Neural cell (in vitro differentiated cells): ENCODE results near the gene ST3GAL5. TPM values are rescaled to one million over a fixed set of nuclear protein-coding genes. Genes with fewer than 3 reads are reported as not detected.

Experiments used
- H2AFZ ChIP-seq: fragments of 200-600, 300-800 bp; sonication (generic), shearing (Covaris generic); 2 replicates; pipeline ENCODE4 v1.6.0; 2014; ENCODE audit warnings: low read depth, mild to moderate bottlenecking, antibody characterized with exemption, low read length, moderate library complexity
- H3F3A ChIP-seq: fragments of 200-600 bp; shearing (Covaris generic); 2 replicates; pipeline ENCODE4 v1.6.1; 2016; ENCODE audit warnings: mild to moderate bottlenecking, moderate library complexity, mixed read lengths, antibody characterized with exemption, low read length; ENCODE audit not compliant: insufficient read depth, poor library complexity, severe bottlenecking
- H3K27ac ChIP-seq: fragments of 200-600, 300-800 bp; sonication (generic), shearing (Covaris generic); 2 replicates; pipeline ENCODE4 v1.5.1; 2014; ENCODE audit warnings: mild to moderate bottlenecking, low read length, moderate library complexity
- H3K27me3 ChIP-seq: fragments of 300-800, 200-600 bp; sonication (generic), shearing (Covaris generic); 2 replicates; pipeline ENCODE4 v1.6.0; 2014; ENCODE audit warnings: mild to moderate bottlenecking, low read depth, low read length, moderate library complexity; ENCODE audit not compliant: insufficient read depth
- H3K36me3 ChIP-seq: fragments of 300-800, 200-600 bp; sonication (generic), shearing (Covaris generic); 2 replicates; pipeline ENCODE4 v1.5.1; 2014; ENCODE audit warnings: mild to moderate bottlenecking, antibody characterized with exemption, low read length, moderate library complexity; ENCODE audit not compliant: insufficient read depth
- H3K4me2 ChIP-seq: fragments of 300-800, 200-600 bp; sonication (generic), shearing (Covaris generic); 2 replicates; pipeline ENCODE4 v1.6.0; 2014; ENCODE audit warnings: mild to moderate bottlenecking, low read length
- H3K4me3 ChIP-seq: fragments of 300-800, 200-600 bp; sonication (generic), shearing (Covaris generic); 2 replicates; pipeline ENCODE4 v1.5.1; 2014; ENCODE audit warnings: mild to moderate bottlenecking, low read length, moderate library complexity
- H3K79me2 ChIP-seq: fragments of 200-600 bp; shearing (Covaris generic); replicated peaks from 2 replicates; pipeline ENCODE4 v1.6.0; 2014; ENCODE audit warnings: mild to moderate bottlenecking, low read length, moderate library complexity; ENCODE audit not compliant: insufficient read depth
- H3K9ac ChIP-seq: fragments of 300-800, 200-600 bp; sonication (generic), shearing (Covaris generic); 2 replicates; pipeline ENCODE4 v1.6.1; 2016; ENCODE audit warnings: mild to moderate bottlenecking, low read length, mixed read lengths
- H3K9me2 ChIP-seq: fragments of 200-600 bp; shearing (Covaris generic); 2 replicates; pipeline ENCODE4 v1.6.1; 2016; ENCODE audit warnings: mild to moderate bottlenecking, low read length, mixed read lengths; ENCODE audit not compliant: insufficient read depth
- H3K9me3 ChIP-seq: fragments of 200-600, 300-800 bp; sonication (generic), shearing (Covaris generic); 2 replicates; pipeline ENCODE4 v1.6.1; 2016; ENCODE audit warnings: mild to moderate bottlenecking, mixed run types, low read length, moderate library complexity, mixed read lengths
- H4K20me1 ChIP-seq: fragments of 200-600 bp; shearing (Covaris generic); 2 replicates; pipeline ENCODE4 v1.6.1; 2016; ENCODE audit warnings: mild to moderate bottlenecking, mixed run types; ENCODE audit not compliant: insufficient read depth
- EP300 ChIP-seq: fragments of 450-650 bp; conservative IDR thresholded peaks from 2 replicates; pipeline ENCODE4 v1.6.1; 2014; ENCODE audit warnings: antibody characterized with exemption, mild to moderate bottlenecking, moderate library complexity; ENCODE audit not compliant: poor library complexity, severe bottlenecking
- EZH2 ChIP-seq: fragments of 200-600, 300-800 bp; shearing (Covaris generic), sonication (generic); IDR thresholded peaks from 2 replicates; pipeline ENCODE4 v1.6.1; 2014; ENCODE audit warnings: antibody characterized with exemption, low read length, borderline replicate concordance, mild to moderate bottlenecking; ENCODE audit not compliant: insufficient read depth, poor library complexity, severe bottlenecking
- MXI1 ChIP-seq: fragments of 450-650 bp; conservative IDR thresholded peaks from 2 replicates; pipeline ENCODE4 v1.6.1; 2014; ENCODE audit warnings: antibody characterized with exemption, mild to moderate bottlenecking; ENCODE audit not compliant: poor library complexity, severe bottlenecking
- POLR2AphosphoS5 ChIP-seq: IDR thresholded peaks from 2 replicates; pipeline ENCODE4 v1.6.1; 2012
- RAD21 ChIP-seq: fragments of 450-650 bp; conservative IDR thresholded peaks from 2 replicates; pipeline ENCODE4 v1.6.1; 2014; ENCODE audit warnings: antibody characterized with exemption, mild to moderate bottlenecking, moderate library complexity
- SMC3 ChIP-seq: fragments of 450-650 bp; conservative IDR thresholded peaks from 2 replicates; pipeline ENCODE4 v1.6.1; 2014; ENCODE audit warnings: antibody characterized with exemption, mild to moderate bottlenecking, moderate library complexity; ENCODE audit not compliant: poor library complexity
- TAF1 ChIP-seq: IDR thresholded peaks from 2 replicates; pipeline ENCODE4 v1.6.1; 2012; ENCODE audit warnings: low read depth
- polyA plus RNA-seq: library from polyadenylated mRNA; depleted of rRNA; stranded (reverse); fragments of >200 nt; gene quantifications from 2 replicates; pipeline ENCODE4 v1.2.3, GENCODE V29; 2014
- TF ChIP-seq, protein P1 (sequence below): IDR thresholded peaks from 2 replicates; pipeline ENCODE4 v1.6.1; 2012; ENCODE audit warnings: borderline replicate concordance
- TF ChIP-seq, protein P2 (sequence below): fragments of 450-650 bp; IDR thresholded peaks from 2 replicates; pipeline ENCODE4 v1.5.1; 2014; ENCODE audit warnings: antibody characterized with exemption, mild to moderate bottlenecking, moderate library complexity; ENCODE audit not compliant: poor library complexity, severe bottlenecking

ST3GAL5 gene
- polyA plus RNA-seq, 1 donor from 2014 or later, result 55.6 TPM

DNA sequence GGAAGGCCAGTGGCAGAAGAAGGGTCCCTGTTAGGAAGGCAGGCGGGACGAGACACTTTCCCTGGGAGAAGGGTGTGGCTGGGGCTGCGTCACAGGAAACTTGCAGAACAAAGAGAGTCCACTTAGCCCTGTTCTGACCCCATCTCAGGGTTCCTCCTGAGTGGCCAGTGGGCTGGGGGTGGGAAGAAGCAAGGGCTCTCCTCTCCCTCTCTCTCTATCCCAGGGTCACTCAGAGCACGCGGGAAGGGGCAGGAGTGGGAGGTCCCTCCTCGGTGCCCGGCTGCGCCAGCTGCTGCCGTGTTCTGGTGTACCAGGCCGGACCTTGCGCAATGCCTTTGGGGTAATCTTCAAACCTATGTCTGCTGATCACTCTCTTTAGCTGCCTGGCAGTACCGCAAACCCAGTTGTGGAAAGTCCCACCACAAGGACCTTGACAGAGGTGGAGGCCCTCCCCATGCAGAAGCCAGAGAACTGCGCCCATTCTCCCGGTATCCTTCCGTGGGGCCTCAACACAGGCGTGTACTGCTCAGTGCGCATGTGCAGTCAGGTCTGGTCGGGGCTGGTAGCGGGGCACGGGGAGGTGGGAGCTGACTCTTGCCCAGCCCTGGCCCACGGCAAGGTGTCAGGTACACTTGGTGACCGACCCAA is 47.8 kb upstream of the ST3GAL5 start:
- H3K9ac ChIP-seq, result no peak overlapping the region
- H2AFZ ChIP-seq, result no peak overlapping the region
- no peak overlapping the region for H3K4me2 ChIP-seq
- no peaks in the 10 kb centered on the region for H3K79me2 ChIP-seq
- no peaks in the 10 kb centered on the region for H3K27me3 ChIP-seq
- H3K9me3 ChIP-seq, result no peaks in the 10 kb centered on the region
- no peak overlapping the region for H3K27ac ChIP-seq
- H4K20me1 ChIP-seq, result no peaks in the 10 kb centered on the region
- no peaks in the 10 kb centered on the region for H3K36me3 ChIP-seq
- no peaks in the 10 kb centered on the region for H3F3A ChIP-seq
- TF ChIP-seq, protein P1, sequence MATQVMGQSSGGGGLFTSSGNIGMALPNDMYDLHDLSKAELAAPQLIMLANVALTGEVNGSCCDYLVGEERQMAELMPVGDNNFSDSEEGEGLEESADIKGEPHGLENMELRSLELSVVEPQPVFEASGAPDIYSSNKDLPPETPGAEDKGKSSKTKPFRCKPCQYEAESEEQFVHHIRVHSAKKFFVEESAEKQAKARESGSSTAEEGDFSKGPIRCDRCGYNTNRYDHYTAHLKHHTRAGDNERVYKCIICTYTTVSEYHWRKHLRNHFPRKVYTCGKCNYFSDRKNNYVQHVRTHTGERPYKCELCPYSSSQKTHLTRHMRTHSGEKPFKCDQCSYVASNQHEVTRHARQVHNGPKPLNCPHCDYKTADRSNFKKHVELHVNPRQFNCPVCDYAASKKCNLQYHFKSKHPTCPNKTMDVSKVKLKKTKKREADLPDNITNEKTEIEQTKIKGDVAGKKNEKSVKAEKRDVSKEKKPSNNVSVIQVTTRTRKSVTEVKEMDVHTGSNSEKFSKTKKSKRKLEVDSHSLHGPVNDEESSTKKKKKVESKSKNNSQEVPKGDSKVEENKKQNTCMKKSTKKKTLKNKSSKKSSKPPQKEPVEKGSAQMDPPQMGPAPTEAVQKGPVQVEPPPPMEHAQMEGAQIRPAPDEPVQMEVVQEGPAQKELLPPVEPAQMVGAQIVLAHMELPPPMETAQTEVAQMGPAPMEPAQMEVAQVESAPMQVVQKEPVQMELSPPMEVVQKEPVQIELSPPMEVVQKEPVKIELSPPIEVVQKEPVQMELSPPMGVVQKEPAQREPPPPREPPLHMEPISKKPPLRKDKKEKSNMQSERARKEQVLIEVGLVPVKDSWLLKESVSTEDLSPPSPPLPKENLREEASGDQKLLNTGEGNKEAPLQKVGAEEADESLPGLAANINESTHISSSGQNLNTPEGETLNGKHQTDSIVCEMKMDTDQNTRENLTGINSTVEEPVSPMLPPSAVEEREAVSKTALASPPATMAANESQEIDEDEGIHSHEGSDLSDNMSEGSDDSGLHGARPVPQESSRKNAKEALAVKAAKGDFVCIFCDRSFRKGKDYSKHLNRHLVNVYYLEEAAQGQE, result no peak
- no peak for TF ChIP-seq MXI1
- TF ChIP-seq EZH2, result no peak
- TF ChIP-seq TAF1, result no peak
- no peak for TF ChIP-seq SMC3
- no peak for TF ChIP-seq EP300
- TF ChIP-seq POLR2AphosphoS5, result no peak
- TF ChIP-seq, protein P2, sequence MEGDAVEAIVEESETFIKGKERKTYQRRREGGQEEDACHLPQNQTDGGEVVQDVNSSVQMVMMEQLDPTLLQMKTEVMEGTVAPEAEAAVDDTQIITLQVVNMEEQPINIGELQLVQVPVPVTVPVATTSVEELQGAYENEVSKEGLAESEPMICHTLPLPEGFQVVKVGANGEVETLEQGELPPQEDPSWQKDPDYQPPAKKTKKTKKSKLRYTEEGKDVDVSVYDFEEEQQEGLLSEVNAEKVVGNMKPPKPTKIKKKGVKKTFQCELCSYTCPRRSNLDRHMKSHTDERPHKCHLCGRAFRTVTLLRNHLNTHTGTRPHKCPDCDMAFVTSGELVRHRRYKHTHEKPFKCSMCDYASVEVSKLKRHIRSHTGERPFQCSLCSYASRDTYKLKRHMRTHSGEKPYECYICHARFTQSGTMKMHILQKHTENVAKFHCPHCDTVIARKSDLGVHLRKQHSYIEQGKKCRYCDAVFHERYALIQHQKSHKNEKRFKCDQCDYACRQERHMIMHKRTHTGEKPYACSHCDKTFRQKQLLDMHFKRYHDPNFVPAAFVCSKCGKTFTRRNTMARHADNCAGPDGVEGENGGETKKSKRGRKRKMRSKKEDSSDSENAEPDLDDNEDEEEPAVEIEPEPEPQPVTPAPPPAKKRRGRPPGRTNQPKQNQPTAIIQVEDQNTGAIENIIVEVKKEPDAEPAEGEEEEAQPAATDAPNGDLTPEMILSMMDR, result no peak
- no peak for TF ChIP-seq RAD21
- H3K4me3 ChIP-seq, result no peak overlapping the region
- no peaks in the 10 kb centered on the region for H3K9me2 ChIP-seq

GRCh38 chr2:85935746-85936208 is 47.0 kb upstream of the ST3GAL5 start:
- no peak overlapping the region for H3K9ac ChIP-seq

More at GRCh38 chr2:85935746-85936208, 47.0 kb upstream of the ST3GAL5 start:
- Histone ChIP-seq H3K79me2 (no peaks in the 10 kb centered on the region), H3K9me3 (no peaks in the 10 kb centered on the region), H3K27ac (no peak overlapping the region), H3K4me3 (no peak overlapping the region), H2AFZ (no peak overlapping the region), H3K4me2 (no peak overlapping the region), H3K9me2 (no peaks in the 10 kb centered on the region), H3K27me3 (no peaks in the 10 kb centered on the region), H3K36me3 (no peaks in the 10 kb centered on the region), H4K20me1 (no peaks in the 10 kb centered on the region), H3F3A (no peaks in the 10 kb centered on the region)
- TF ChIP-seq, protein P2, result no peak
- TF ChIP-seq, protein P1, result no peak
- TF ChIP-seq EZH2 (no peak), RAD21 (no peak), TAF1 (no peak), POLR2AphosphoS5 (no peak), EP300 (no peak), MXI1 (no peak), SMC3 (no peak)
